ENCODE data around the gene CAVIN2.

Gene CAVIN2

GRCh38 chr2:191838526-191838925 lies 8.4 kb downstream of the CAVIN2 start:
- DNase-seq: no peak

- no peak for DNase-seq
These were observed 9.8 kb downstream of the CAVIN2 start for GRCh38 chr2:191836853-191837769.

- DNase-seq: no peak
These were observed 10.4 kb downstream of the CAVIN2 start for GRCh38 chr2:191836471-191836852.

- no peak for DNase-seq
These were observed 11.1 kb downstream of the CAVIN2 start for GRCh38 chr2:191835539-191836350.

GRCh38 chr2:191835100-191835499 lies 11.8 kb downstream of the CAVIN2 start:
- no peak for DNase-seq

GRCh38 chr2:191833356-191833755 lies 13.5 kb downstream of the CAVIN2 start:
- no peak for DNase-seq

- no peak for DNase-seq
These were observed 14.2 kb downstream of the CAVIN2 start for GRCh38 chr2:191832668-191833067.

- DNase-seq: no peak
These were observed 15.4 kb downstream of the CAVIN2 start for GRCh38 chr2:191831410-191831994.

- no peak for DNase-seq
These were observed 22.5 kb downstream of the CAVIN2 start for GRCh38 chr2:191824398-191824797.

- DNase-seq: no peak
These were observed 25.8 kb downstream of the CAVIN2 start for GRCh38 chr2:191821078-191821477.

- no peak for DNase-seq
These were observed 28.1 kb downstream of the CAVIN2 start for GRCh38 chr2:191818725-191819350.

GRCh38 chr2:191818133-191818532 lies 28.8 kb downstream of the CAVIN2 start:
- no peak for DNase-seq

- no peak for DNase-seq
These were observed 31.9 kb downstream of the CAVIN2 start for GRCh38 chr2:191815010-191815409.

- no peak for DNase-seq
These were observed 32.9 kb downstream of the CAVIN2 start for GRCh38 chr2:191813943-191814342.

GRCh38 chr2:191811807-191812602 lies 34.9 kb downstream of the CAVIN2 start:
- DNase-seq: peak; percentile 15

- no peak for DNase-seq
These were observed 40.5 kb downstream of the CAVIN2 start for GRCh38 chr2:191806396-191806795.

GRCh38 chr2:191804766-191805165 lies 42.1 kb downstream of the CAVIN2 start:
- DNase-seq: no peak

GRCh38 chr2:191803007-191803406 lies 43.9 kb downstream of the CAVIN2 start:
- DNase-seq: no peak

- no peak for DNase-seq
These were observed 44.7 kb downstream of the CAVIN2 start for GRCh38 chr2:191802180-191802579.

GRCh38 chr2:191800874-191801273 lies 46.0 kb downstream of the CAVIN2 start:
- no peak for DNase-seq

GRCh38 chr2:191799526-191799925 lies 47.4 kb downstream of the CAVIN2 start:
- DNase-seq: no peak

Data from CD4-positive, alpha-beta T cell treated with Interleukin-6 for 4 hours (primary cell).